A673 (cell line): ENCODE results near the gene C13orf46. TPM values are rescaled to one million over a fixed set of nuclear protein-coding genes. Genes with fewer than 3 reads are reported as not detected.

Source experiments
- BruUV-seq: library from RNA; stranded (reverse); fragments of 400-500 nt; replicated peaks from 2 replicates; lab custom pipeline; 2021; lab: Mats Ljungman, UMichigan
- CTCF ChIA-PET: fragments of 300-600 bp; sonication (Branson Sonifier 250); formaldehyde crosslinking; loops from one replicate; lab custom pipeline; 2022; ENCODE audit warnings: antibody characterized with exemption; lab: Charles Lee
- POLR2A ChIA-PET: fragments of 300-600 bp; sonication (Branson Sonifier 250); formaldehyde crosslinking; loops from one replicate; lab custom pipeline; 2022; ENCODE audit warnings: antibody characterized with exemption; ENCODE audit not compliant: low non-redundant PET; lab: Charles Lee
- DNase-seq: peaks from one replicate; pipeline ENCODE4 v3.0.0-alpha.2; 2015; ENCODE audit warnings: low spot score
- H3K27ac ChIP-seq: fragments of 200-600 bp; sonication (generic); 2 replicates; pipeline ENCODE4 v1.5.1; 2016; ENCODE audit warnings: mixed run types, low read depth, mild to moderate bottlenecking, mixed read lengths, antibody characterized with exemption, low read length; ENCODE audit not compliant: poor library complexity, severe bottlenecking
- H3K27me3 ChIP-seq: fragments of 200-600 bp; sonication (generic); replicated peaks from 2 replicates; pipeline ENCODE4 v1.6.1; 2017; ENCODE audit warnings: mixed run types, low read depth, mild to moderate bottlenecking, mixed read lengths, antibody characterized with exemption, low read length; ENCODE audit not compliant: insufficient read depth, poor library complexity
- H3K36me3 ChIP-seq: fragments of 200-600 bp; sonication (generic); 2 replicates; pipeline ENCODE4 v1.6.1; 2016; ENCODE audit warnings: mixed run types, mild to moderate bottlenecking, mixed read lengths, antibody characterized with exemption, low read length; ENCODE audit not compliant: insufficient read depth, poor library complexity, severe bottlenecking
- H3K4me1 ChIP-seq: fragments of 200-600 bp; sonication (generic); 2 replicates; pipeline ENCODE4 v1.6.1; 2017; ENCODE audit warnings: mixed run types, mild to moderate bottlenecking, mixed read lengths, antibody characterized with exemption, low read length; ENCODE audit not compliant: insufficient read depth, poor library complexity, severe bottlenecking
- H3K4me3 ChIP-seq: fragments of 200-600 bp; sonication (generic); 2 replicates; pipeline ENCODE4 v1.5.1; 2016; ENCODE audit warnings: low read depth, mixed run types, mild to moderate bottlenecking, mixed read lengths, low read length; ENCODE audit not compliant: poor library complexity, severe bottlenecking
- H3K9me3 ChIP-seq: fragments of 200-600 bp; sonication (generic); 2 replicates; pipeline ENCODE4 v1.6.1; 2016; ENCODE audit warnings: mixed run types, low read depth, mild to moderate bottlenecking, mixed read lengths, antibody characterized with exemption, low read length; ENCODE audit not compliant: poor library complexity, severe bottlenecking
- CTCF ChIP-seq: fragments of 300-800, 200-600 bp; sonication (generic); conservative IDR thresholded peaks from 2 replicates; pipeline ENCODE4 v1.5.1; 2017; ENCODE audit warnings: low read depth, mild to moderate bottlenecking, antibody characterized with exemption, low read length, moderate library complexity, mixed read lengths
- EZH2 ChIP-seq: fragments of 200-600 bp; sonication (generic); IDR thresholded peaks from 2 replicates; pipeline ENCODE4 v1.6.1; 2017; ENCODE audit warnings: borderline replicate concordance, low read depth, mild to moderate bottlenecking, mixed read lengths, antibody characterized with exemption, low read length; ENCODE audit not compliant: poor library complexity, severe bottlenecking
- intact Hi-C: fragments of 100-400 bp; cut with micrococcal nuclease; formaldehyde crosslinking; loops from one replicate; pipeline ENCODE4 v1.10.0; 2022; ENCODE audit not compliant: unreplicated experiment
- total RNA-seq: library from RNA; stranded (reverse); gene quantifications from 2 replicates; pipeline ENCODE4 v1.2.3, GENCODE V29; 2021

C13orf46 gene
- total RNA-seq, 1 experiment from 2014 or later: 3.6 TPM

- Histone ChIP-seq H3K9me3 (no peaks in the 10 kb centered on the region), H3K4me1 (no peaks in the 10 kb centered on the region), H3K27me3 (no peaks in the 10 kb centered on the region), H3K27ac (no peak overlapping the region), H3K4me3 (no peak overlapping the region), H3K36me3 (peaks cover 12% of the 10 kb centered on the region)
- no peak for DNase-seq
- no TSS peak for BruUV-seq
- TF ChIP-seq EZH2 (no peak), CTCF (no peak)
- POLR2A ChIA-PET: no interaction called here
- CTCF ChIA-PET: no interaction called here
- intact Hi-C loops: no loop called here
Measured at GRCh38 chr13:113992276-113993005, 18.6 kb upstream of the C13orf46 start.

GRCh38 chr13:113991676-113992179 is 17.9 kb upstream of the C13orf46 start:
- no peak overlapping the region for H3K27ac ChIP-seq
- H3K9me3 ChIP-seq: no peaks in the 10 kb centered on the region
- intact Hi-C loops: no loop called here
- DNase-seq: no peak
- BruUV-seq: no TSS peak
- H3K4me3 ChIP-seq: no peak overlapping the region
- ChIA-PET CTCF (no interaction called here), POLR2A (no interaction called here)
- no peak for TF ChIP-seq CTCF
- no peak for TF ChIP-seq EZH2
- peaks cover 12% of the 10 kb centered on the region for H3K36me3 ChIP-seq
- H3K27me3 ChIP-seq: no peaks in the 10 kb centered on the region
- H3K4me1 ChIP-seq: no peaks in the 10 kb centered on the region

DNA sequence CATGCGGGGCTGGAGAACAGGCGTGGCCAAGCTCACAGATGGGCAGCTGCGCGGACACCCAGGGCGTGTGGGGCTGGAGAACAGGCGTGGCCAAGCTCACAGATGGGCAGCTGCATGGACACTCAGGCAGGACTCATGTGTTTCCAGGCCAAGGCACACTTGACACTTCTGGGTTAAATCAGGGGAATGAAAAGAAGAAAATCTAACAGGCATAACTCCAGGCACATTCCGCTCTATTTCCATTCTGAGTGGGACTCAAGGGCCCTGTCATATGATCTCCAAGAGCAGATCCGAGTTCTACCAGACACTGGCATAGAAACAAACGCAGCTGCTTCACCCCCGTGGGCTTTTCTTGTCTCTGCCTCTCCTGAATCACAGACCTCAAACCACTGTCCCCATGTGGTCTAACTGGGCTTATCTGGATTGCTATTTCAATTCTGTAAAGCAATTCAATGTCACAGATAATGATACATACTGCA is 17.4 kb upstream of the C13orf46 start:
- no peaks in the 10 kb centered on the region for H3K27me3 ChIP-seq
- no peak for DNase-seq
- no peaks in the 10 kb centered on the region for H3K4me1 ChIP-seq
- BruUV-seq: no TSS peak
- no peaks in the 10 kb centered on the region for H3K9me3 ChIP-seq
- CTCF ChIA-PET: no interaction called here
- TF ChIP-seq EZH2: no peak
- TF ChIP-seq CTCF: no peak
- POLR2A ChIA-PET: no interaction called here
- no peak overlapping the region for H3K4me3 ChIP-seq
- no peak overlapping the region for H3K27ac ChIP-seq
- peaks cover 12% of the 10 kb centered on the region for H3K36me3 ChIP-seq
- intact Hi-C loops: no loop called here
